Gastrocnemius medialis (tissue), 4 donors: Measurements from ENCODE around the gene TFDP2. TPM values are rescaled to one million over a fixed set of nuclear protein-coding genes. Genes with fewer than 3 reads are reported as not detected.
"Not testable (repeated sequence)": the region's sequence is repeated elsewhere in the genome, so short reads cannot be mapped to it uniquely, and the experiment has no call there.

Experiments
- ATAC-seq, 2 donors: fragments of 150-250 bp; one replicate each; pipeline ENCODE4 v1.9.1; 2016
- DNase-seq, 2 donors: peaks; one replicate each; pipeline ENCODE4 v3.0.0-alpha.2; 2019
- H3K27ac ChIP-seq, 4 donors: fragments of 200-600 bp; sonication (generic); 1 replicate in 1 of 4; 2 replicates in 3 of 4; pipeline ENCODE4 v1.5.1; 2016 to 2018; ENCODE audit warnings: mild to moderate bottlenecking in 2 of 4, moderate library complexity in 1 of 4
- H3K27me3 ChIP-seq, 3 donors: fragments of 200-600 bp; sonication (generic) in 2 of 3; 1 replicate in 1 of 3; 2 replicates in 2 of 3; pipeline versions ENCODE4 v1.5.1 to v1.6.0; 2016 to 2019; ENCODE audit warnings: mild to moderate bottlenecking in 1 of 3, moderate library complexity in 1 of 3
- H3K36me3 ChIP-seq, 2 donors: fragments of 200-600 bp; sonication (generic) in 1 of 2; one replicate each; pipeline ENCODE4 v1.5.1; 2017 to 2018
- H3K4me1 ChIP-seq, 2 donors: fragments of 200-600 bp; sonication (generic) in 1 of 2; one replicate each; pipeline ENCODE4 v1.5.1; 2016 to 2017; ENCODE audit warnings: mild to moderate bottlenecking in 2 of 2
- H3K4me3 ChIP-seq, 4 donors: fragments of 200-600 bp; sonication (generic) in 3 of 4; 1 replicate in 1 of 4; 2 replicates in 3 of 4; pipeline ENCODE4 v1.5.1; 2016 to 2019; ENCODE audit warnings: mild to moderate bottlenecking in 2 of 4
- H3K9me3 ChIP-seq, 3 donors: fragments of 200-600 bp; sonication (generic) in 2 of 3; 1 replicate in 1 of 3; 2 replicates in 2 of 3; pipeline ENCODE4 v1.5.1; 2016 to 2019
- POLR2A ChIP-seq, 2 donors: fragments of 450-650 bp; IDR thresholded peaks; one replicate each; pipeline ENCODE4 v1.6.1; 2017; ENCODE audit warnings: antibody characterized with exemption in 2 of 2, mild to moderate bottlenecking in 2 of 2, moderate library complexity in 2 of 2
- in situ Hi-C, 4 donors: fragments of 200-750 bp; cut with MboI; loops; one replicate each; pipeline versions ENCODE4 v1.15.0 to v1.8.0; 2017; ENCODE audit warnings: low sequenced_read_pairs in 4 of 4
- intact Hi-C: fragments of 100-400 bp; cut with DNase I; formaldehyde crosslinking; loops from one replicate; pipeline ENCODE4 v1.15.1; 2023; ENCODE audit warnings: low total_unique reads
- total RNA-seq, 4 donors: library from RNA; depleted of rRNA; stranded (reverse); fragments of >200 nt; gene quantifications; one replicate each; pipeline versions ENCODE4 v1.1.0 to v1.2.3, GENCODE V29; 2016
- TF ChIP-seq, protein P1 (sequence below), 5 experiments: fragments of 450-650 bp in 3 of 5; fragments of 200-600 bp in 2 of 5; sonication (generic) in 2 of 5; IDR thresholded peaks in 4 of 5; conservative IDR thresholded peaks in 1 of 5; 1 replicate in 4 of 5; 2 replicates in 1 of 5; pipeline ENCODE4 v1.5.1; 2016 to 2019; ENCODE audit warnings: antibody characterized with exemption in 5 of 5, mild to moderate bottlenecking in 3 of 5, moderate library complexity in 3 of 5

The TFDP2 gene
- total RNA-seq, 4 donors from 2014 or later, result 43.0 to 125 (median 52.4) TPM

DNA sequence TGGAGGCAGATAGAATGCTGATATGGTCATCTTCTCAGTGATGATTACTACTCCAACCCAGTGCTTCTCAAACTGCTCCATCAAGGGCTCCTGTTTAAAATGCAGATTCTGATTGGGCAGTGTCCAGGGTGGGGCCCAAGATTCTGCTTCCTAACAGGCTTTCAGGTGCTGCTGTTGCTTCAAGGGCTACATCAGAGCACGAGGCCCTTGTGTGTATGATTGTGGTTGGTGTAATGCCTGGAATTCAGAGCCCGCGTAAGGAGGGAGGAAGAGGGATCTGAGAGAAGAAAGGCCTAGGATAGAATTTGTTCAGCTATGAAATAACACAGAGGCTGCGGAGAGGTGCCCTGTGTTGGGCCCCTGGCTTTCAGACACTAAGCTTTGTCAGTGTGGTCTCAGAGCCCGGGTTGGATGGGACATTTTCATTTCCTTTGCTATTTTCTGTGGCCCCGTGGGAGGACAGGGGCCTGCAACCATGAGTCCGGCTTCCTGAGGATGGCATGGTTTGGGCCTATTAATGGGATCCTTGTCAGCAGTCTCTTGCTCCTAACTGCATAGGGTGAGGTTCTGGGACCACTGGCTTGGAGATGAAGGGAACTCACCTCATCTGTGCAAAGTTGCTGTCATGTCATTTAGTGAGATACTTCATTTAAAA lies 219.9 kb downstream of the TFDP2 start:
- TF ChIP-seq, protein P1, sequence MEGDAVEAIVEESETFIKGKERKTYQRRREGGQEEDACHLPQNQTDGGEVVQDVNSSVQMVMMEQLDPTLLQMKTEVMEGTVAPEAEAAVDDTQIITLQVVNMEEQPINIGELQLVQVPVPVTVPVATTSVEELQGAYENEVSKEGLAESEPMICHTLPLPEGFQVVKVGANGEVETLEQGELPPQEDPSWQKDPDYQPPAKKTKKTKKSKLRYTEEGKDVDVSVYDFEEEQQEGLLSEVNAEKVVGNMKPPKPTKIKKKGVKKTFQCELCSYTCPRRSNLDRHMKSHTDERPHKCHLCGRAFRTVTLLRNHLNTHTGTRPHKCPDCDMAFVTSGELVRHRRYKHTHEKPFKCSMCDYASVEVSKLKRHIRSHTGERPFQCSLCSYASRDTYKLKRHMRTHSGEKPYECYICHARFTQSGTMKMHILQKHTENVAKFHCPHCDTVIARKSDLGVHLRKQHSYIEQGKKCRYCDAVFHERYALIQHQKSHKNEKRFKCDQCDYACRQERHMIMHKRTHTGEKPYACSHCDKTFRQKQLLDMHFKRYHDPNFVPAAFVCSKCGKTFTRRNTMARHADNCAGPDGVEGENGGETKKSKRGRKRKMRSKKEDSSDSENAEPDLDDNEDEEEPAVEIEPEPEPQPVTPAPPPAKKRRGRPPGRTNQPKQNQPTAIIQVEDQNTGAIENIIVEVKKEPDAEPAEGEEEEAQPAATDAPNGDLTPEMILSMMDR (IDR thresholded peaks at IDR 0.05 in 4 of 5, conservative IDR thresholded peaks at IDR 0.05 in 1 of 5), result no peak
- no peak for TF ChIP-seq POLR2A (IDR thresholded peaks at IDR 0.05)
- no peak for DNase-seq

DNA sequence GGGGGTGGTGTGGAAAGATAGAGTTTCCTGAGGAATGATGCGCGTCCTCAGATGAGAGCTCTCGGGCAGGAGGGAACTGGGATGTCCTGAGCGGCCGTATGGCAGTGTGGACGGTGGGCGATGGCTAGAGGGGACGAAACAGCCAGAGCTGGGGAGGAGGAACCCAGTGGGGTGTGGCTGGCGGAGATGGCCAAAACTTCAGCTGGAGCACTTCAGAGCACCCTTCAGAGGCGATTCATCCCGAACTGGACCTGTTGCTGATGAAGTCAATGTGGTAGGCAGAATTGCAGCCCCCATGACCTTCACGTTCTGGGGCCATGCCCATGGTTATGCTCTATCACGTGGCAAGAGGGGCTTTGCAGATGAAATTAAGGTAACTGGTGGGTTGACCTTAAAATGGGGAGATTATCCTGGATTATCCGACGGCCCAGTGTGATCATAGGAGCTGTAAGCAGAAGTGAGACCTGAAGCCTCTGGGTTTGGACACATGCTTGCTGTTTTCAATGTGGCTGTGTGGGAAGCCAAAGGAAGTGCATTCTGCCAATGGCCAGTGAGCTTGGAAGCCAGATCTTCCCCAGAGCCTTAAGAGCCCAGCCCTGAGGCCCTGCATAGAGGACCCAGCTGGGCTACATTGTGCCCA lies 220.6 kb downstream of the TFDP2 start:
- intact Hi-C loops (no loop called here), in situ Hi-C loops (no loop called here)
- ATAC-seq, result no peak
- no peak for DNase-seq
- H3K9me3 ChIP-seq, result no peaks in the 10 kb centered on the region
- no peaks in the 10 kb centered on the region for H3K27me3 ChIP-seq
- no peaks in the 10 kb centered on the region for H3K4me1 ChIP-seq
- TF ChIP-seq POLR2A (IDR thresholded peaks at IDR 0.05), result no peak
- TF ChIP-seq, protein P1 (IDR thresholded peaks at IDR 0.05 in 4 of 5, conservative IDR thresholded peaks at IDR 0.05 in 1 of 5), result no peak
- H3K36me3 ChIP-seq, result no peaks in the 10 kb centered on the region
- no peak overlapping the region for H3K4me3 ChIP-seq
- no peak overlapping the region for H3K27ac ChIP-seq

More for the DNA sequence above, 219.9 kb downstream of the TFDP2 start:
- no peak for ATAC-seq
- in situ Hi-C loops (no loop called here), intact Hi-C loops (no loop called here)
- Histone ChIP-seq H3K27me3 (no peaks in the 10 kb centered on the region), H3K27ac (no peak overlapping the region), H3K4me3 (no peak overlapping the region), H3K9me3 (no peaks in the 10 kb centered on the region), H3K36me3 (no peaks in the 10 kb centered on the region), H3K4me1 (no peaks in the 10 kb centered on the region)

DNA sequence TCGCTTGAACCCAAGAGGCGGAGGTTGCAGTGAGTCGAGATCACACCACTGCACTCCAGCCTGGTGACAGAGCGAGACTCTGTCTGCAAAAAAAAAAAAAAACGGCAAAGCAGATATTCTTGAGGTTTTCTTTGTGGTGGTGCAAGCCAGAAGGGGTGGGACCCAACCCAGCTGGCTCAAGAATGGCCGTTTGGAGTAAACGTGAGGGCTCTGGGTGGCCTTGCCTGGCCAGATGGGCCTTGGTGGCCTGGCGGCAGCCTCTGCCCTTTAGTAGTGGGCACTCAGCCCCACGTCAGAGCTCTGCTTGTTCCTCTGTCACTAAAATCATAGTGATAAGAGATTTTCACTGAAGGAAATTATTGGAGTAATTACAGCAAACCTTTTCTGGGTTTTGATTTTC lies 222.4 kb downstream of the TFDP2 start:
- no peaks in the 10 kb centered on the region for H3K9me3 ChIP-seq
- no peak overlapping the region for H3K4me3 ChIP-seq
- TF ChIP-seq, protein P1 (IDR thresholded peaks at IDR 0.05 in 4 of 5, conservative IDR thresholded peaks at IDR 0.05 in 1 of 5), result no peak
- no peak for TF ChIP-seq POLR2A (IDR thresholded peaks at IDR 0.05)
- H3K27me3 ChIP-seq, result no peaks in the 10 kb centered on the region
- in situ Hi-C loops (no loop called here), intact Hi-C loops (no loop called here)
- H3K36me3 ChIP-seq, result peaks cover 0 to 15% of the 10 kb centered on the region in 2 donors
- ATAC-seq (no peak), DNase-seq (no peak)
- no peaks in the 10 kb centered on the region for H3K4me1 ChIP-seq
- no peak overlapping the region for H3K27ac ChIP-seq

DNA sequence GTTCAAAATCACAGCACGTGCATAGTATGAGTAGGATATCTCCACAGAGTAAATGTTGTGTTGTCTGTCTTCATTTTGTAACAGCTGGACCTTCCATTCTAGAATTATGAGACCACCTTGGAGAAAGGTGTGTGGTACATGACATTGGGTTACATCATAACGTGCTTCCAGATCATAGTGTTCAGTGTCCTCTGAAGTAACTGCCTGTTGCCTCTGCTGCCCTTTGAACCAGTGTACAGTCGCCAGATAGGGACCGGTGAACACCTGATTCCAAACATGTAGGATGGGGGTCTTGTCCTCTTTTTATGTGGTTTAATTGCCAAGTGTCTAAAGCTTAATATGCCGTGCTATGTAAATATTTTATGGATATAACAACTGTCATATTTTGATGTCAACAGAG lies 223.7 kb downstream of the TFDP2 start:
- ATAC-seq, intact Hi-C loops, H3K27ac ChIP-seq, DNase-seq, H3K4me3 ChIP-seq, H3K4me1 ChIP-seq, H3K27me3 ChIP-seq, H3K9me3 ChIP-seq, in situ Hi-C loops: not testable (repeated sequence)
- peaks cover 0 to 15% of the 10 kb centered on the region in 2 donors for H3K36me3 ChIP-seq

DNA sequence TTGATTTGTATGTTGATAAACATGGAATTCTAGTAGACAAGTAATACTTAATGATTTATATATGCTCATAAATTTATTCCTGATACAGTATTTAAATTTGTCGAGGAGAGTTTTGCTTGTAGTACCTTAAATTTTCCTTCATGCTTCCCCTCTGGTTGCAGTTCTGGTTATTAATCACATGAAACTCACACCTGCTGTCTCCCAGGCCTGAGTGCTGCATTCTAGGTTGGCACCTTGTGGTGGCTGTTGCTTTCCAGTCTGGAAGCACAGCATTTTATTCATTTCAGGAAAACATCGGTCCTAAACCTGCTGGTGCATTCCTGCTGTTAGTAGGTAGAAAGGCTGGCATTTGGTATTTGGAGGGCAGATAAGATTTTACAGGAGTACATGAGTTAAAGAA lies 228.0 kb downstream of the TFDP2 start:
- Histone ChIP-seq H3K36me3 (peaks cover 0 to 24% of the 10 kb centered on the region in 2 donors), H3K4me1 (no peaks in the 10 kb centered on the region), H3K27ac (no peak overlapping the region), H3K27me3 (no peaks in the 10 kb centered on the region), H3K9me3 (no peaks in the 10 kb centered on the region), H3K4me3 (no peak overlapping the region)
- ATAC-seq, result no peak
- no peak for DNase-seq
- in situ Hi-C loops, result no loop called here
- intact Hi-C loops, result no loop called here
- no peak for TF ChIP-seq POLR2A (IDR thresholded peaks at IDR 0.05)
- TF ChIP-seq, protein P1 (IDR thresholded peaks at IDR 0.05 in 4 of 5, conservative IDR thresholded peaks at IDR 0.05 in 1 of 5), result no peak
